NK-92 treated with Interleukin-12 subunit alpha and Interleukin-12 subunit beta, amount 100 ng/mL, for 24 hours (cell line): Measurements from ENCODE around the gene P2RY12.

Source experiments
- DNase-seq: peaks from one replicate; lab custom pipeline; 2025; lab: John Stamatoyannopoulos, UW

P2RY12 gene

DNA sequence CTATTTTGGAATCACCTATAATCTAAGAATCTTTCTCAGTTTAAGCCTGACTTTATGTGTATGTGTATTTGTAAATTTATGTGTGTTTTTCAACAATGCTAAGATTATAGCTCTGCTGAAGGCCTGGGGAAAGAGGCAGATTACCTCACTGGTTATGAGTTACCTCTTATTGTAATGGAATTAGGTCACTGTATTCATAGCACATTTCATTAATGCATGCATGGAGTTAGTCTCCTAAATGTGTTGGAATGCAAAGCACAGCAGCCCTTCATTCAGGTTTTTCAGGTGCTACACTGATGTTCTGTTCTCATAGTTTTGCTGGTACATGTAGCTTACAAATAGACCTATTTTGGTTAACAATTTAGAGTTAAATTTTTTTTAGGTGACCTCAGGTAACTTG is 77.4 kb downstream of the P2RY12 start:
- DNase-seq = no peak

DNA sequence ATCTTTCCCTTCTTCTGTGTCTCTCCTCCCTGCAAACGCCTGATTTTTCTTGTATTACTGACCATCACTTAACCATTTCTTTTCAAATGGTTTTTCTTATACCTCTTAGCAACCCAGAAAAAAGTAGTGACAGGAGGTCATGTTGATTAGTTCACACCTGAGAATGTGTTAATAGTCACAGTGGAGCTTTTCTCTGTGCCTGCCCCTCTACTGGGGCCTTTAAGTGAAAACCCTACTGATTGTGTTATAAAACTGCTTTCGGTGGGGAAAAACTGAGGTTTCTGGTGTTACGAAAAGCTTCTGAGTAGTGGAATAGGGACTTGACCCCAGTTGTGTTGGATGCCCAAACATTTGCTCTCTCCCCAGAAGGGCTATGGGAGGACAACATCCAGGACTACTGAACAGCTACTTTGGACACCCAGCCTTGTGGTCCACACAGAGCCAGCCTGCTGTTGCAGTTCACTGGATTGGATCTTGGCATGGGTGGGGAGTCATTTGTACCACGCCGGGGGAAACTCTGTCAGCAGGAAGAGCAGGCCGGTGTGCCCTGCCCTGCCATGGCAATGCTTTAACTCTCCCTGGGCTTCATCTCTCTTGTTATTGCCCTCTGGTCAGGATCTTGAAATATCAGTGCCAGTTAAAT is 78.3 kb downstream of the P2RY12 start:
- no peak for DNase-seq

DNA sequence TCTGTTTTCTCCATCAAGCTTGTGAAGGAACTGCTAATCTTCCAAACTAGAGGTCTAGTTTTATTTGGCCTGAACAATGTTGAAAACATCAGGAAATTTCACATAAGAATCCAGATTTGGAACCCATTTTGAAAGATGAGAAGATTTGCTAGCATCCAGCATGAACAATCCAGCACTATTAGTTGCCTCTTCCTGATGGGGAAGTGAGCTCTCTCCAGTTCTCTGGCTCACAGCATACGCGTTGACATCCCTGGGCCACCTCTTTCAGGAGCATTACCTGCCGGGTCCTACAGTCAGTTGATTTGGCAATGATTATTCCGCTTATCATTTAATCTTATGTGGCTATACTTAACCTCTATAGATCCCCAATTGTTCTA is 78.8 kb downstream of the P2RY12 start:
- no peak for DNase-seq

GRCh38 chr3:151305060-151305774 is 79.3 kb downstream of the P2RY12 start:
- DNase-seq = no peak

GRCh38 chr3:151303751-151304150 is 80.8 kb downstream of the P2RY12 start:
- DNase-seq = no peak

- no peak for DNase-seq
These were observed 82.8 kb downstream of the P2RY12 start for GRCh38 chr3:151301787-151302186.

GRCh38 chr3:151300539-151300938 is 84.0 kb downstream of the P2RY12 start:
- no peak for DNase-seq

DNA sequence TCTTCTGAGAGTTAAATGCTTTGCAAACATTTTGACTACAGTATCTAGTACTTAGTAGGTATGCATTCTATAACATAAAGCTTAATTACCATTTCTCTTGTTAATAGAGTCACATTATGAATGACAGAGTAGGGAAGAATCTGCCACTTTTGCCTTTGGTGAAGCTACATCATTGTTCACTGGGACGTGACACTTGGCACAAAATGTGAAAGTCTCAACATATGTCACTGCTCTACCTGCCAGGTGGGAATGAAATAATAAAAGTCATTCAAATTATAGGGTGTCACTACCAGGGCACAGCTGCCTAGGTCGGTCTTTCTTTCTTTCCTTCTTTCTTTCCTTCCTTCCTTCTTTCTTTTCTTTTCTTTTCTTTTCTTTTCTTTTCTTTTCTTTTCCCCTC is 85.5 kb downstream of the P2RY12 start:
- DNase-seq = no peak

GRCh38 chr3:151297429-151297828 is 87.1 kb downstream of the P2RY12 start:
- no peak for DNase-seq

DNA sequence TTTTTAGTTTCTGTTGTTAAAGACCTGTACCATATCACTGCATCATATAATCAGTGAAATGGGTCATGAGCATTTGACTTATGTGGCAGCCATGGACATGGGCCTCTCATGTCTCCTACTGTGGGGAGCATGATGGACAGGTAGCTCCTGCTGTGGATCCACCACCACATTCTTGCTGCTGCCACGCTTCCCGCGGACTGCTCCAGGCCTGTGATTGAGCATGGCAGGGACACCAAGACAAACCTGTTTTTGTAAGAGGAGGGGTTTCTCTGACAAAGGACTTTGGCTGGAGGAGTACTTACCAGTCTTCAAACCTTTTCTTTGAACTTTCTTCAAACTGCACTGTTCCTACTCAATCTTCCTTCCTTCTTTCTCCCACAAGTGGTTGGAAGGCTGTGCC is 88.3 kb downstream of the P2RY12 start:
- DNase-seq = no peak

- no peak for DNase-seq
These were observed 91.4 kb downstream of the P2RY12 start for GRCh38 chr3:151293127-151293526.

- no peak for DNase-seq
These were observed 93.9 kb downstream of the P2RY12 start for GRCh38 chr3:151290673-151291072.

DNA sequence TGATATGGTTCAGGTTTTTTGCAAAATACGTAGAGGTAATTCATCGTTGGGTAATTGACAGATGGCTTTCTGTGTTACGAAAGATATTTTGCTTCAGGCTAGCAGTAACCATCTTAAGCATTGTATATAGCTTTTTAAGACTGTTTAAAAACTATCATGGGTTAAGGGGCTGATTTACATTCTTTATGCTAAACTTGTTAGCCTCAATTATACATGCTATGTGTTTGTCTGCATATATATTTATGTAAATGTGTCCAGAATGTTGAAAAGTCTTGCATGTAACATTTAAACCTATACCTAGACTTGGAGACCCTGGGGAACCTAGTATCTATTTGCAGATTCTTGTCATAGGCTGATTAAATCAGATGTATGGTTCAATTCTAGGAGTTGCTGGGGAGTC is 95.1 kb downstream of the P2RY12 start:
- no peak for DNase-seq
